NK-92 (cell line): ENCODE results near the gene ADAM12.

Source experiments
- DNase-seq: peaks from one replicate; lab custom pipeline; 2025; ENCODE audit not compliant: unreplicated experiment; lab: John Stamatoyannopoulos, UW

Gene ADAM12, protein sequence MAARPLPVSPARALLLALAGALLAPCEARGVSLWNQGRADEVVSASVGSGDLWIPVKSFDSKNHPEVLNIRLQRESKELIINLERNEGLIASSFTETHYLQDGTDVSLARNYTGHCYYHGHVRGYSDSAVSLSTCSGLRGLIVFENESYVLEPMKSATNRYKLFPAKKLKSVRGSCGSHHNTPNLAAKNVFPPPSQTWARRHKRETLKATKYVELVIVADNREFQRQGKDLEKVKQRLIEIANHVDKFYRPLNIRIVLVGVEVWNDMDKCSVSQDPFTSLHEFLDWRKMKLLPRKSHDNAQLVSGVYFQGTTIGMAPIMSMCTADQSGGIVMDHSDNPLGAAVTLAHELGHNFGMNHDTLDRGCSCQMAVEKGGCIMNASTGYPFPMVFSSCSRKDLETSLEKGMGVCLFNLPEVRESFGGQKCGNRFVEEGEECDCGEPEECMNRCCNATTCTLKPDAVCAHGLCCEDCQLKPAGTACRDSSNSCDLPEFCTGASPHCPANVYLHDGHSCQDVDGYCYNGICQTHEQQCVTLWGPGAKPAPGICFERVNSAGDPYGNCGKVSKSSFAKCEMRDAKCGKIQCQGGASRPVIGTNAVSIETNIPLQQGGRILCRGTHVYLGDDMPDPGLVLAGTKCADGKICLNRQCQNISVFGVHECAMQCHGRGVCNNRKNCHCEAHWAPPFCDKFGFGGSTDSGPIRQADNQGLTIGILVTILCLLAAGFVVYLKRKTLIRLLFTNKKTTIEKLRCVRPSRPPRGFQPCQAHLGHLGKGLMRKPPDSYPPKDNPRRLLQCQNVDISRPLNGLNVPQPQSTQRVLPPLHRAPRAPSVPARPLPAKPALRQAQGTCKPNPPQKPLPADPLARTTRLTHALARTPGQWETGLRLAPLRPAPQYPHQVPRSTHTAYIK

DNA sequence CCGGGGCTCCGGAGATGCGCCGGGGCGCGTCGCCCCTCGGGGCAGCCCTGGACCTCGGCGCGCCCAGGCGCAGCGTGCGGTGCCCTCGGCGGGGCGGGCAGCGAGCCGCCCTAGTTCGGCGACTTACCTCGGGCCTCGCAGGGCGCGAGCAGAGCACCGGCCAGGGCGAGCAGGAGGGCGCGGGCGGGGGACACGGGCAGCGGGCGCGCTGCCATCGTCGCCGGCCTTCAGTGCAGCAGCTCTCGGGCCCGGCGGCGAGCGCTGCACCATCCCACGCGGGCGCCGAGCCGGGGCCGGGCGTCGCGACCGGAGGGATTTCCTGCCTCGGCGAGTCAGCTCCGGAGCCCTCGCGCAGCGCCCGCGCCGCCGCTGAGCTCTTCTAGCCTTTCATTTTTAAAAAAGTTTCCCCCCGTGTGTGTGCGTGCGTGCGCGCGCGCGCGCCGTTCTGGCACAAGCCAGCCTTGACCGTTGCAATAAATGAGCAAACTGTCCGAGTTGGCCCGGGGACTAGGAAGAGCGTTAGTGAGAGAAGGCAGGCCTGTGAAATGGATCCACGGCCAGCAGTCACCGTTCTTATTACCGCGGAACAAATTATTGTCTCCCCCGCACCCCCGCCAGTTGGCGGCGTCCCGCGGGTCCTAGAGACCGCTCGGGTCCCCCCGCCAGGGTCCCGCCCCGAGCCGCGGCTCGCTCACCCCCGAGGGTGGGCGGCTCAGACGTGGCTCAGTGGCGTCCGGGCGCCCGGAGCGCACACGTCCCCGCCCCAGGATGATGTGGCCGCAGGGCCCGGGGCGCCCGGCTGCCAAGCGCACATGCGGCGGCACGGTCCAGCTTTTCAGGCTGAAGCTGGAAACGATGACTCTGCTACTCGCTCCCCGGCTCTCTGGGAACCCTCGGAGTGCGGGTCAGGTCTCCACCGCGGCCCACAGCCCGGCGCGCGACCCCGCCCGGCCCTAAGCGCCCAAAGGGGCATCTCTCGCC lies at the start of gene ADAM12:
Gene ADAM12 (minus strand): TSS at position 547 of the 981 bp plus-strand sequence. CDS start 332 bp downstream, at position 215.
- no peak for DNase-seq

- no peak for DNase-seq
Observed at GRCh38 chr10:126437635-126438406, 49.5 kb upstream of the ADAM12 start.

GRCh38 chr10:126434235-126434634 lies 46.0 kb upstream of the ADAM12 start:
- no peak for DNase-seq

GRCh38 chr10:126433351-126433750 lies 45.1 kb upstream of the ADAM12 start:
- no peak for DNase-seq

GRCh38 chr10:126432507-126432906 lies 44.2 kb upstream of the ADAM12 start:
- DNase-seq: no peak

- DNase-seq: no peak
Observed at GRCh38 chr10:126431816-126432215, 43.5 kb upstream of the ADAM12 start.

- DNase-seq: no peak
Observed at GRCh38 chr10:126430512-126430911, 42.2 kb upstream of the ADAM12 start.

DNA sequence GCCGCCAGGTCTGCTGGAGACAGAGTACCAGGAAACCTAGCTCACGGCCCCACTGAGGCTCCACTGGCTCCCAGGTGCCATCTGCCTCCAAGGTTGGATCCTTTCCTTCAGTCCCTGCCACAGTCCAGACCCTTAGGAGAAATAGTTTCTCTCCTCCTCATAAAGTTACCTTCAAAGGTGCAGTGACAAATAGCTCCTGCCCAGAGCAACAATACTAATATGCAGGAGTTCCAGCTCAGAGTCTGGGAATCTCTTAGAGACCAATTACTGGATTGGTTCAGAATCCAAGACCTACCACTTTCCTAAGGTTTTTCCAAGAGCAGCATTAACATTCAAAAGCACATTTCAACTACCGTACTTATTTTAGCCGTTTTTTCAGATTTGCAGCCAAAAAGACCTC lies 41.0 kb upstream of the ADAM12 start:
- DNase-seq: no peak

GRCh38 chr10:126425489-126426065 lies 37.3 kb upstream of the ADAM12 start:
- no peak for DNase-seq

DNA sequence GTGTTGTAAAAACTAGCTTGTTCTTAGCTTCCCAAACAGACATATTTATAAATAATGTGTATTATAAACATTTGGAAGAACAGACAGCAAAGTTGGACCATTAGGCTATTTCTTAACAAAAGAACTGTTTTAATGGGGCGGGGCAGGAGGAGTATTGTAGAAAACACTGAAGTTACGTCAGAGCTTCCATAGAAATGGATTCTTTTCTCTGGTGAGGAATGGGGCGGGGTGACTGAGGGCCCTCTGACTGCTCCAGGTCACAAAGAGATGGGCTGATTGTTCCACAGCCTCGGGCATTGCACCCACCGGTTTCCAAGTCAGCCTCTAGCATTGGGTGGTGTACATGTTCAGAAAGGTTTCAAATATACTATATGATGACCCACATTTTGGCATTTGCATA lies 36.8 kb upstream of the ADAM12 start:
- DNase-seq: no peak

DNA sequence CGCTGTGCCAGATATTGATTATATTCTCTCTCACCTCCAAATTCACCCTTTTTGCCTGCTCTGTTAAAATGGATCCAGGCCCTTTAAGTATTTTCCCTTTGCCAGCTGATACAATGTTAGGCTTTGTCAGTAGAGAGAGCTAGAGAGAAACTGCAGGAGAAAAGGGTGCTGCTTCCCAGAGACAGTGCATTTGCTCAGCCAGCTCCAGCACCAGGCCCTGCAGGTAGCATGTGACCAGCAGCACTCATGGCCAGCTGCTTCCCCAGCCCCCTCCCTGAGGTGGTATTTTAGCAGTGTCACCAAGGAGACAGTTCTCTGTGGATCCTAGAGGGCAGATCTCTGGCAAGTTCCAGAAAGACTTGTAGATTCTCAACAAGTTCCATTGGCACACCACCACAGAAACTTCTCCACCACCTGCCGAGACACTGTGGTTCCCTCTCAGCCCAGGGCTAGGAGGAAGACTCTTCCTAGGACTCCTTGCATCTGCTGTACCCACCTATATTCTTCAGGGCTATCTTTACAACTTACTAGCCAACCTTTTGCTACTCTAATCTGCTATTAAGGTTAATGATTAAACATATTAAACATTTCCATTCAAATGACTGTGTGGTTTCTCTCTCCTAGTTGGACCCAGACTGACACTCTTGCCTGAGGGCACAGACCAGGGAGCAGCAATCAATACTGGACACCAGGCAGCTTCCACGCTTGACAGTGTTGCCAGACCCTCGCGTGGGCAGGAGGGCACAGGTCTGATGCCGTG lies 35.6 kb upstream of the ADAM12 start:
- DNase-seq: no peak

GRCh38 chr10:126422567-126422966 lies 34.3 kb upstream of the ADAM12 start:
- DNase-seq: no peak

DNA sequence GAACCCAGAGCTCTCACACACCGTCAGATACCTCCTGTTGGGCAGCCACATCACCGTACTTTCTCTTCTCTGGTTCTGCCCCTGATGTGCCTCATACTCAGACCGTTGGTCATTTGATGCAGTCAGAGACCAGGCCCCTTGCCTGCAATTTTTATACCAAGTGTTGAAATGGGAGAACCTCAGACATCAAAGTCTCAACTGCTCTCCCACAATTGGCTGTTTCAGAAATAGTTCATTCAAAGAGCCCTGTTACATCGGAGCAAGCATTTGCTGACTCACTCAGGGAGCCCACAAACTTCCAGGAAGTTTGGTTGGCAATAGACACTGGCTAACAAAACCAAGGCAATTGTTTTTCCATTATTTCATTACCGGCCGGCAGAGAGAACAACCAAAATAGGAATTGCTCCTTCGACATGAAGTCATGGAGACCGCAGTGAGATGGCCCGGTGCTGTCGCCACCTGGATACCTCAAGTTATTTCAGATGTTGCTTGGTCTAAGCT lies 33.5 kb upstream of the ADAM12 start:
- DNase-seq: no peak

GRCh38 chr10:126420567-126421300 lies 32.5 kb upstream of the ADAM12 start:
- no peak for DNase-seq

DNA sequence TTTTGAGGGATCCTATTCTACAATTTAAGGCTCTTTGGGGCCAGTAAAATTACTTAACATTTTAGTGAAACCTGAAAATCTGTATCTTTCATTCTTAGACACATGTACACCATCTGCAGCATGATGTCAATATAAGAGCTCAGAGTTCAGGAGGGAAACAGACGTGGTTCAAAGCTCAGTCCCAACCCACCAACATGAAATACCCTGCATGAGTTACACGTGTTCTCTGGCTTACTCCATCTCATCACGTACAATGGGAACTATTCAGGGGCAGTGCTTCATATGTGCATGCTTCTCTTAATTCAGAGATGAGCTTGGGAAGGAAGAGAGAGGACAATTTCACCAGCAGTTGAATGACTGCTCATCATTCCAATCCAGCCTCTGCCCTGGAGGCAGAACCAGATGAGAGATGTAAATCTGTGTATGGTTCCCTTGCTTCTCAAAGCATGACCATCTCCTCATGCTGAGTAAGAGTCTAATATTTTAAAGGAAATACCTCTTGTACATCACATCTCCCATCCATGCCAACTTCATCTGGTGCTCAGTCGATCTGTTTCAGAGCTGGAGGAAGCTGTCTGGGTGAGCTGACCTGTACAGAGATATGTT lies 29.0 kb upstream of the ADAM12 start:
- DNase-seq: no peak

- DNase-seq: no peak
Observed at GRCh38 chr10:126409821-126410220, 21.5 kb upstream of the ADAM12 start.

- DNase-seq: no peak
Observed at GRCh38 chr10:126408953-126409641, 20.8 kb upstream of the ADAM12 start.
